ACHN (cell line): ENCODE results near the gene ZBTB7C.
A peak's percentile ranks its signal among the peaks of the same experiment; 100 is the strongest.

Source experiments
- DNase-seq: peaks from one replicate; pipeline ENCODE4 v3.0.0-alpha.2; 2015
- in situ Hi-C: cut with HindIII; loops from 2 replicates; pipeline ENCODE4 v1.10.0; 2017; ENCODE audit warnings: low sequenced_read_pairs, low pct_ligation_motif_present, low pct_unique_long_range_greater_than_20kb

ZBTB7C gene

GRCh38 chr18:48153613-48154481 is 255.3 kb downstream of the ZBTB7C start:
- DNase-seq: peak; percentile 65
- in situ Hi-C loops: no loop called here

- in situ Hi-C loops: no loop called here
- no peak for DNase-seq
Observed at GRCh38 chr18:48152549-48152948, 256.6 kb downstream of the ZBTB7C start.

DNA sequence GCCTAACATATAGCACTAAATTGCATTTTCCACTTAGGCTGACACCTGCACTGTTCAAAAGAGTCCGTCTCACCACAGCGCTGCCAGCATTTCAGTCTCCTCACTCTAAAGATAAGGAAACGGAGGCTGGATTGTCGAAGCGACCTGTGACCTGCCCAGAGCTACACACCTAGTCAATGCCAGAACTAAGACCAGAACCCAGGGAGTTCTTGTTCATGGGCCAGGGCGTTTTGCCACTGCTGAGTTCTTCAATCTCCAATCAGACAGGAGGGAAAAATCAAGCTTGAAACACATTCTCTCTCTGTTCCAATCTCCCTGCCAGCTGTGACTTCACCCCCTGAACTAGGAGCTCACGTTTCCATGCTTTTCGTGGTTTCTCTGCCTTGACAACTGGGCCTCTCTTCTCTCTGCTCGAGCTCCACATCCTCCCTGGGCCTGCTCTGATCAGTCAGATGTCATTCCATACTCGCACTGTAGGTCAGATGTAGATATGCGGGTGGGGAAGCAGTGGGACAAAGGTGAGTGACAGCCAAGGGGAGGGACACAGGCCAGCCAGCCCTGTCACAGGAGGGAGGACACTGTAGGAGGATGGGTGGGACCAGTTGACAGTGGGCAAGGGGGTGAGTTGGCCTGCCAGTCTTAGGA is 257.6 kb downstream of the ZBTB7C start:
- in situ Hi-C loops: no loop called here
- no peak for DNase-seq

DNA sequence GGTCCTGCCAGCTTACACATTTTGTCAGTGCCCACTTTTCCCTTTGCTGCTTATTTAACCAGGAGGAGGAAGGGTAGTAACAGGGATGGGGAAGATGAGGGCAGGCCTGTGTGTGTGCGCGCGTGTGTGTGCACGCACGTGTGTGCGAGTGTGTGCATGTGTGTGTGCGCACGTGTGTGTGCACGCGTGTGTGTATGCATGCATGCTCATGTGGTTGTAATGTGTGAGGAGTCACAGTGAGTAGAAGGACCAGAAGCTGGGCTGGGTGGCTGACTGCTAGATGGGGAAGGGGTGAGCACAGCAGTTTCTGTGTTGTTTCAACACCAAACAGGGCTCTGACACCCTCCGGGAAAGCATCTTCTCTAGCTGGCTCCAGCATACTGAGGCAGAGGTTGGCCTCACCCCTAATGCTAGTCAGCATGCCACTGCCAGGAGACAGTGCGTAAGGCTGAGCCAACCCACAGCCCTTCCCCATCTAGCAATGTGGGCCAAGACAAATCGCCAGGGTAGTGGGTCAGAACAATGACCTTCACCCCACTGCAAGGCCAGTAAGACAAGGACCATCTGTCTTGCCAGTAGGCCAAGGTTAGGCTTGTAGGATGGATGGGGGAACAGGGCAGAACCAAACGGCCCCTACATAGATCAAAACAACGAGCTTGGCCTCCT is 260.0 kb downstream of the ZBTB7C start:
- no peak for DNase-seq
- in situ Hi-C loops: no loop called here

- in situ Hi-C loops: no loop called here
- DNase-seq: no peak
Observed at GRCh38 chr18:48142994-48143393, 266.2 kb downstream of the ZBTB7C start.

- no peak for DNase-seq
- in situ Hi-C loops: no loop called here
Observed at GRCh38 chr18:48142353-48142752, 266.8 kb downstream of the ZBTB7C start.

DNA sequence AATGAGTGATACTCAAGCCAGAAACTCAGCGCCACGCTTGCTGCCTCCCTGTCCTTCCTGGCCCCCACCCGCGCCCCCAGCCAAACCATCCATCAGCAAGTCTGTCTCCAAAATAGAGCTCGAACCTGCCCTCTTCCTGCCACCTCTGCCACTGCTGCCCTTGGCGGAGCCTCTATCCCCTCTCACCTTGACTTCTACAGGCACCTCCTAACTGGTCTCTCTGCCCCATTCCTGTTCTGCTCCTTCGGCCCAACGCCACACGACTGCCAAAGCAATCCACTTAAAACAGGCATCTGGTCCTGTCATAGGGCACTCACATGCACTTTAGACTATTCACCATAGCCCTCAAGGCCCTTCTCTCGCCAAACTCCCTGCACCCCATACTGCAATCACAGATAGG is 268.5 kb downstream of the ZBTB7C start:
- in situ Hi-C loops: no loop called here

GRCh38 chr18:48139431-48140347 is 269.5 kb downstream of the ZBTB7C start:
- DNase-seq: no peak

More for the DNA sequence above, 268.5 kb downstream of the ZBTB7C start:
- no peak for DNase-seq

DNA sequence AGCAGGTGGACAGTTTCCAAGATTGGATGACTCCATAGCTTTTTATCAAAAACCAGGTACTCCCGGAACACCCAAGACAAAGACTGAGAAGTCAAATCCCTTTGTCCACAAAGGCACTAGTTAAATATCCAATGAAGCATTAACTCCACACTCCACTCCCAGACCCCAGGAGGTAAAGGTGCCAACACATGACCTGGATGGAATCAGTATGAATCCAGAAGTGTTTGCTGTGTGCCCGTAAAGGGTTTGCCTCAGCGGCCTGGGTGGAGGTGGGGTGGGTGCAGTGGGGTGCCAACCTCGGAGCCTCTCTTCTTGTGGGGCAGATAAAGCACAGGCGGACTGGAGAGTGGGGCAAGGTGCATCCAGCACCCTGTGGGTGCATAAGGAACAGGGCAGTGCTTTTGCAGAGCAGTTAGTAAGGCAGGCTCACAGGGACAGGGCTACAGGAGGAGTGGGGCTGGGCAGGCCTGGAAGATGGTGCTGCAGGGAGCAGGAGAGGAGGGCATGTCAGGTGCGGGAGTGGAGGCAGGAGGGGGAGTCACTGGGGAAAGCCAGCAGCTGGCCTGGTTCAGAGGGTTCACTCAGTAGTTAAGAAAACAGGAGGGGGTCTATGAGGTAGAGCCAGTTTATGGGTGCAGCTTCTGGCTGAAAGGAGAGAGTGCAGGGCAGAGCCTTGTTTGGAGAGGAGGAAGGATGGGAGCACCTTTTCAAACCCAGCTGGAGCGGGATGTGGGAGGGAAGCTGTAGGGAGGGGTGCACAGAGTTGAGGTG is 270.3 kb downstream of the ZBTB7C start:
- no peak for DNase-seq
- in situ Hi-C loops: no loop called here

More at GRCh38 chr18:48139431-48140347, 269.5 kb downstream of the ZBTB7C start:
- in situ Hi-C loops: no loop called here

GRCh38 chr18:48138210-48138609 is 271.0 kb downstream of the ZBTB7C start:
- DNase-seq: no peak
- in situ Hi-C loops: no loop called here

- DNase-seq: no peak
- in situ Hi-C loops: no loop called here
Observed at GRCh38 chr18:48137374-48138081, 271.7 kb downstream of the ZBTB7C start.

DNA sequence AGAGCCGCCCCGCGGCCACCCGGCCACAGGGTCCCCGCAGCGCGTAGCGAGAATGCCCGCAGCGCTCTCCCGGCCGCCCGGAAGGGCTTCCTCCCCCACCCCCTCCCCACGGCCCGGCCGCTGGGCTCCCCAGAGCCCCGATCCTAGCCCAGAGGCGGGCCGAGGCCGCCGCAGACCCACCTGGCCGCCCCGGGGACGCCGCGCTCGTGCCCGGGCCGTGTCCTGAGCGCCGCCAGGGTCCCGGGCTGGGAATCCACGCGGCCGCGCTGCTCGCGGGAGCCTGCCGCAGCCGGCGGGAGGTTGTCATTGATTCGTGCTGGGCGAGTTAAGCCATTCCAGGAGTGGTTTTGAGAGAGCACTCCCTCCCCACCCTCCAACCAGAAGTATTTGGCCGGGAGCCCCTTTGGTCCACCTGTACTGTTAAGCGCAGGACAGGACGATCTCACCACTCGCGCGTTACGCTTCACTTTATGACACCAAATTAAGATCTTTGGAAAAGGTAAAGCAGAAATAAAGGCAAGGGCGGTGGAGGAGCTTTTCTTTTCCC is 272.3 kb downstream of the ZBTB7C start:
- no peak for DNase-seq
- in situ Hi-C loops: no loop called here

GRCh38 chr18:48136051-48136826 is 272.9 kb downstream of the ZBTB7C start:
- in situ Hi-C loops: no loop called here
- no peak for DNase-seq

GRCh38 chr18:48135436-48135966 is 273.7 kb downstream of the ZBTB7C start:
- in situ Hi-C loops: no loop called here
- DNase-seq: no peak

DNA sequence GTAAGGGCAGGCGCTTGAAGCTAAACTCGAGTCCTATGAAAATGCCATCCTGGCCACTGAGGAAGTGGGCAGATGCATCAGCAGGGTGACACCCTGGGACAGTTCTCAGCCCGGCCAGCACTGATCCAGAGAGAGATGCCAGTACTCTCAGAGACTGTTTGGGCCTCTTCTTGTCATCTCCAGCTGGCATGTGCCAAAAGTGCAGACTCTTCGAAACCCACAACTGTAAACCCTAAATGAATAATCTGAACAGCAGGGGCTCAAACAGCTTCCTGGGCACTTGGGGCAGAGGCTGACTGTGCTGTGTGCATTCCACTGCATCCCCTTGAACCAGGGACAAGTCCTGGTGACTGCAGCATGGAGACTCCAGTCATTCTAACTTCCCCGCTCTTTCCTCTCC is 274.6 kb downstream of the ZBTB7C start:
- no peak for DNase-seq
- in situ Hi-C loops: no loop called here

GRCh38 chr18:48133671-48134251 is 275.4 kb downstream of the ZBTB7C start:
- in situ Hi-C loops: no loop called here
- no peak for DNase-seq
